ENCODE results near the gene GOLGA6L10. TPM values are rescaled to one million over a fixed set of nuclear protein-coding genes. Genes with fewer than 3 reads are reported as not detected.
"Not testable (repeated sequence)": the region's sequence is repeated elsewhere in the genome, so short reads cannot be mapped to it uniquely, and the experiment has no call there.

Gene GOLGA6L10
- 0.26 and 0.99 TPM in 2 replicates for total RNA-seq
- 0.16 and 0.20 TPM in 2 replicates for polyA plus RNA-seq
- polyA plus RNA-seq (2012) = 0.22 and 0.25 TPM in 2 replicates
- not detected in 2 replicates for polyA minus RNA-seq (ENCODE audit: low replicate concordance)

GRCh38 chr15:82349375-82349774 lies at the start of gene GOLGA6L10:
Gene GOLGA6L10 (minus strand): TSS chr15:82349475. CDS start chr15:82349375, 100 bp downstream.
- H3K4me2 ChIP-seq (ENCODE audit: extremely low read depth, insufficient read depth, low read length); H2AFZ ChIP-seq (ENCODE audit: low read length); H4K20me1 ChIP-seq (ENCODE audit: control insufficient read depth, extremely low read depth, insufficient read depth, low read length); DNase-seq (ENCODE audit: low read depth in 2 of 2); H3K27me3 ChIP-seq (ENCODE audit: control insufficient read depth, insufficient read depth, low read length); H3K9ac ChIP-seq (ENCODE audit: insufficient read depth, low read length); H3K9me3 ChIP-seq (ENCODE audit: control insufficient read depth, insufficient read depth, low read depth, low read length); H3K27ac ChIP-seq (ENCODE audit: insufficient read depth, low read length); H3K79me2 ChIP-seq (ENCODE audit: control insufficient read depth, insufficient read depth, low read length); H3K36me3 ChIP-seq (ENCODE audit: control insufficient read depth, insufficient read depth, low read length); H3K4me3 ChIP-seq (replicated peaks in 1 of 4; ENCODE audit: control extremely low read depth in 1 of 4, insufficient read depth in 1 of 4, low read depth in 3 of 4, low read length in 4 of 4); H3K4me1 ChIP-seq (ENCODE audit: control insufficient read depth, extremely low read depth, insufficient read depth, low read length): not testable (repeated sequence)

- Histone ChIP-seq H2AFZ (ENCODE audit: low read length) (no peak overlapping the region), H3K79me2 (ENCODE audit: control insufficient read depth, insufficient read depth, low read length) (no peaks in the 10 kb centered on the region), H3K27me3 (ENCODE audit: control insufficient read depth, insufficient read depth, low read length) (no peaks in the 10 kb centered on the region), H3K4me3 (replicated peaks in 1 of 4; ENCODE audit: control extremely low read depth in 1 of 4, insufficient read depth in 1 of 4, low read depth in 3 of 4, low read length in 4 of 4) (no peak overlapping the region), H3K36me3 (ENCODE audit: control insufficient read depth, insufficient read depth, low read length) (no peaks in the 10 kb centered on the region), H3K27ac (ENCODE audit: insufficient read depth, low read length) (no peak overlapping the region), H3K9ac (ENCODE audit: insufficient read depth, low read length) (no peak overlapping the region), H3K4me2 (ENCODE audit: extremely low read depth, insufficient read depth, low read length) (no peak overlapping the region), H3K9me3 (ENCODE audit: control insufficient read depth, insufficient read depth, low read depth, low read length) (no peaks in the 10 kb centered on the region), H3K4me1 (ENCODE audit: control insufficient read depth, extremely low read depth, insufficient read depth, low read length) (no peaks in the 10 kb centered on the region), H4K20me1 (ENCODE audit: control insufficient read depth, extremely low read depth, insufficient read depth, low read length) (no peaks in the 10 kb centered on the region)
- DNase-seq (ENCODE audit: low read depth in 2 of 2) = no peak
- TF ChIP-seq EZH2 (IDR thresholded peaks at IDR 0.05; ENCODE audit: low read length, missing control alignments) (no peak), CTCF (conservative IDR thresholded peaks at IDR 0.05 in 1 of 2, IDR thresholded peaks at IDR 0.05 in 1 of 2; ENCODE audit: low read depth in 1 of 2, low read length in 2 of 2) (no peak)
Measured at GRCh38 chr15:82398785-82399184, 49.5 kb upstream of the GOLGA6L10 start.

GRCh38 chr15:82397817-82398216 lies 48.5 kb upstream of the GOLGA6L10 start:
- Histone ChIP-seq H3K36me3 (ENCODE audit: control insufficient read depth, insufficient read depth, low read length) (no peaks in the 10 kb centered on the region), H3K4me1 (ENCODE audit: control insufficient read depth, extremely low read depth, insufficient read depth, low read length) (no peaks in the 10 kb centered on the region), H3K9ac (ENCODE audit: insufficient read depth, low read length) (no peak overlapping the region), H3K27ac (ENCODE audit: insufficient read depth, low read length) (no peak overlapping the region), H3K79me2 (ENCODE audit: control insufficient read depth, insufficient read depth, low read length) (no peaks in the 10 kb centered on the region), H3K27me3 (ENCODE audit: control insufficient read depth, insufficient read depth, low read length) (no peaks in the 10 kb centered on the region), H3K4me3 (replicated peaks in 1 of 4; ENCODE audit: control extremely low read depth in 1 of 4, insufficient read depth in 1 of 4, low read depth in 3 of 4, low read length in 4 of 4) (no peak overlapping the region), H2AFZ (ENCODE audit: low read length) (no peak overlapping the region), H3K9me3 (ENCODE audit: control insufficient read depth, insufficient read depth, low read depth, low read length) (no peaks in the 10 kb centered on the region), H3K4me2 (ENCODE audit: extremely low read depth, insufficient read depth, low read length) (no peak overlapping the region), H4K20me1 (ENCODE audit: control insufficient read depth, extremely low read depth, insufficient read depth, low read length) (no peaks in the 10 kb centered on the region)
- TF ChIP-seq EZH2 (IDR thresholded peaks at IDR 0.05; ENCODE audit: low read length, missing control alignments) (no peak), CTCF (conservative IDR thresholded peaks at IDR 0.05 in 1 of 2, IDR thresholded peaks at IDR 0.05 in 1 of 2; ENCODE audit: low read depth in 1 of 2, low read length in 2 of 2) (no peak)
- DNase-seq (ENCODE audit: low read depth in 2 of 2) = no peak

- not testable (repeated sequence) for H3K27ac ChIP-seq (ENCODE audit: insufficient read depth, low read length); H2AFZ ChIP-seq (ENCODE audit: low read length); H3K9me3 ChIP-seq (ENCODE audit: control insufficient read depth, insufficient read depth, low read depth, low read length); H3K9ac ChIP-seq (ENCODE audit: insufficient read depth, low read length); DNase-seq (ENCODE audit: low read depth in 2 of 2); H3K4me1 ChIP-seq (ENCODE audit: control insufficient read depth, extremely low read depth, insufficient read depth, low read length); H3K79me2 ChIP-seq (ENCODE audit: control insufficient read depth, insufficient read depth, low read length); H3K36me3 ChIP-seq (ENCODE audit: control insufficient read depth, insufficient read depth, low read length); H3K4me3 ChIP-seq (replicated peaks in 1 of 4; ENCODE audit: control extremely low read depth in 1 of 4, insufficient read depth in 1 of 4, low read depth in 3 of 4, low read length in 4 of 4); H3K27me3 ChIP-seq (ENCODE audit: control insufficient read depth, insufficient read depth, low read length); H4K20me1 ChIP-seq (ENCODE audit: control insufficient read depth, extremely low read depth, insufficient read depth, low read length); H3K4me2 ChIP-seq (ENCODE audit: extremely low read depth, insufficient read depth, low read length)
Measured at GRCh38 chr15:82395788-82396187, 46.5 kb upstream of the GOLGA6L10 start.
